Neural cell (in vitro differentiated cells): Measurements from ENCODE around the gene IL1RAPL2. TPM values are rescaled to one million over a fixed set of nuclear protein-coding genes. Genes with fewer than 3 reads are reported as not detected.

Experiments used
- H2AFZ ChIP-seq: fragments of 200-600, 300-800 bp; sonication (generic), shearing (Covaris generic); 2 replicates; pipeline ENCODE4 v1.6.0; 2014; ENCODE audit warnings: low read depth, mild to moderate bottlenecking, antibody characterized with exemption, low read length, moderate library complexity
- H3F3A ChIP-seq: fragments of 200-600 bp; shearing (Covaris generic); 2 replicates; pipeline ENCODE4 v1.6.1; 2016; ENCODE audit warnings: mild to moderate bottlenecking, moderate library complexity, mixed read lengths, antibody characterized with exemption, low read length; ENCODE audit not compliant: insufficient read depth, poor library complexity, severe bottlenecking
- H3K27ac ChIP-seq: fragments of 200-600, 300-800 bp; sonication (generic), shearing (Covaris generic); 2 replicates; pipeline ENCODE4 v1.5.1; 2014; ENCODE audit warnings: mild to moderate bottlenecking, low read length, moderate library complexity
- H3K27me3 ChIP-seq: fragments of 300-800, 200-600 bp; sonication (generic), shearing (Covaris generic); 2 replicates; pipeline ENCODE4 v1.6.0; 2014; ENCODE audit warnings: mild to moderate bottlenecking, low read depth, low read length, moderate library complexity; ENCODE audit not compliant: insufficient read depth
- H3K36me3 ChIP-seq: fragments of 300-800, 200-600 bp; sonication (generic), shearing (Covaris generic); 2 replicates; pipeline ENCODE4 v1.5.1; 2014; ENCODE audit warnings: mild to moderate bottlenecking, antibody characterized with exemption, low read length, moderate library complexity; ENCODE audit not compliant: insufficient read depth
- H3K4me2 ChIP-seq: fragments of 300-800, 200-600 bp; sonication (generic), shearing (Covaris generic); 2 replicates; pipeline ENCODE4 v1.6.0; 2014; ENCODE audit warnings: mild to moderate bottlenecking, low read length
- H3K4me3 ChIP-seq: fragments of 300-800, 200-600 bp; sonication (generic), shearing (Covaris generic); 2 replicates; pipeline ENCODE4 v1.5.1; 2014; ENCODE audit warnings: mild to moderate bottlenecking, low read length, moderate library complexity
- H3K79me2 ChIP-seq: fragments of 200-600 bp; shearing (Covaris generic); replicated peaks from 2 replicates; pipeline ENCODE4 v1.6.0; 2014; ENCODE audit warnings: mild to moderate bottlenecking, low read length, moderate library complexity; ENCODE audit not compliant: insufficient read depth
- H3K9ac ChIP-seq: fragments of 300-800, 200-600 bp; sonication (generic), shearing (Covaris generic); 2 replicates; pipeline ENCODE4 v1.6.1; 2016; ENCODE audit warnings: mild to moderate bottlenecking, low read length, mixed read lengths
- H3K9me2 ChIP-seq: fragments of 200-600 bp; shearing (Covaris generic); 2 replicates; pipeline ENCODE4 v1.6.1; 2016; ENCODE audit warnings: mild to moderate bottlenecking, low read length, mixed read lengths; ENCODE audit not compliant: insufficient read depth
- H3K9me3 ChIP-seq: fragments of 200-600, 300-800 bp; sonication (generic), shearing (Covaris generic); 2 replicates; pipeline ENCODE4 v1.6.1; 2016; ENCODE audit warnings: mild to moderate bottlenecking, mixed run types, low read length, moderate library complexity, mixed read lengths
- H4K20me1 ChIP-seq: fragments of 200-600 bp; shearing (Covaris generic); 2 replicates; pipeline ENCODE4 v1.6.1; 2016; ENCODE audit warnings: mild to moderate bottlenecking, mixed run types; ENCODE audit not compliant: insufficient read depth
- CTCF ChIP-seq: fragments of 450-650 bp; IDR thresholded peaks from 2 replicates; pipeline ENCODE4 v1.5.1; 2014; ENCODE audit warnings: antibody characterized with exemption, mild to moderate bottlenecking, moderate library complexity; ENCODE audit not compliant: poor library complexity, severe bottlenecking
- EP300 ChIP-seq: fragments of 450-650 bp; conservative IDR thresholded peaks from 2 replicates; pipeline ENCODE4 v1.6.1; 2014; ENCODE audit warnings: antibody characterized with exemption, mild to moderate bottlenecking, moderate library complexity; ENCODE audit not compliant: poor library complexity, severe bottlenecking
- EZH2 ChIP-seq: fragments of 200-600, 300-800 bp; shearing (Covaris generic), sonication (generic); IDR thresholded peaks from 2 replicates; pipeline ENCODE4 v1.6.1; 2014; ENCODE audit warnings: antibody characterized with exemption, low read length, borderline replicate concordance, mild to moderate bottlenecking; ENCODE audit not compliant: insufficient read depth, poor library complexity, severe bottlenecking
- MXI1 ChIP-seq: fragments of 450-650 bp; conservative IDR thresholded peaks from 2 replicates; pipeline ENCODE4 v1.6.1; 2014; ENCODE audit warnings: antibody characterized with exemption, mild to moderate bottlenecking; ENCODE audit not compliant: poor library complexity, severe bottlenecking
- POLR2AphosphoS5 ChIP-seq: IDR thresholded peaks from 2 replicates; pipeline ENCODE4 v1.6.1; 2012
- RAD21 ChIP-seq: fragments of 450-650 bp; conservative IDR thresholded peaks from 2 replicates; pipeline ENCODE4 v1.6.1; 2014; ENCODE audit warnings: antibody characterized with exemption, mild to moderate bottlenecking, moderate library complexity
- REST ChIP-seq: IDR thresholded peaks from 2 replicates; pipeline ENCODE4 v1.6.1; 2012; ENCODE audit warnings: borderline replicate concordance
- SMC3 ChIP-seq: fragments of 450-650 bp; conservative IDR thresholded peaks from 2 replicates; pipeline ENCODE4 v1.6.1; 2014; ENCODE audit warnings: antibody characterized with exemption, mild to moderate bottlenecking, moderate library complexity; ENCODE audit not compliant: poor library complexity
- TAF1 ChIP-seq: IDR thresholded peaks from 2 replicates; pipeline ENCODE4 v1.6.1; 2012; ENCODE audit warnings: low read depth
- polyA plus RNA-seq: library from polyadenylated mRNA; depleted of rRNA; stranded (reverse); fragments of >200 nt; gene quantifications from 2 replicates; pipeline ENCODE4 v1.2.3, GENCODE V29; 2014

The IL1RAPL2 gene
- polyA plus RNA-seq, 1 donor from 2014 or later, result not detected

- no peaks in the 10 kb centered on the region for H3K36me3 ChIP-seq
- H3K27me3 ChIP-seq, result no peaks in the 10 kb centered on the region
- no peaks in the 10 kb centered on the region for H3F3A ChIP-seq
- H4K20me1 ChIP-seq, result no peaks in the 10 kb centered on the region
- H3K79me2 ChIP-seq, result no peaks in the 10 kb centered on the region
- H3K4me3 ChIP-seq, result no peak overlapping the region
- no peaks in the 10 kb centered on the region for H3K9me2 ChIP-seq
- no peak overlapping the region for H3K27ac ChIP-seq
- H3K9ac ChIP-seq, result no peak overlapping the region
- no peak overlapping the region for H3K4me2 ChIP-seq
- TF ChIP-seq CTCF (no peak), MXI1 (no peak), TAF1 (no peak), EP300 (no peak), POLR2AphosphoS5 (no peak), REST (no peak), SMC3 (no peak), EZH2 (no peak), RAD21 (no peak)
- H3K9me3 ChIP-seq, result no peaks in the 10 kb centered on the region
- no peak overlapping the region for H2AFZ ChIP-seq
These were observed 1084.6 kb downstream of the IL1RAPL2 start for GRCh38 chrX:105650577-105650976.

GRCh38 chrX:105650986-105651385 is 1085.0 kb downstream of the IL1RAPL2 start:
- TF ChIP-seq SMC3 (no peak), EZH2 (no peak), REST (no peak), EP300 (no peak), MXI1 (no peak), CTCF (no peak), RAD21 (no peak), POLR2AphosphoS5 (no peak), TAF1 (no peak)
- Histone ChIP-seq H3K27me3 (no peaks in the 10 kb centered on the region), H3K9me3 (no peaks in the 10 kb centered on the region), H3K36me3 (no peaks in the 10 kb centered on the region), H4K20me1 (no peaks in the 10 kb centered on the region), H3K27ac (no peak overlapping the region), H3K4me3 (no peak overlapping the region), H3F3A (no peaks in the 10 kb centered on the region), H3K79me2 (no peaks in the 10 kb centered on the region), H2AFZ (no peak overlapping the region), H3K9me2 (no peaks in the 10 kb centered on the region), H3K4me2 (no peak overlapping the region), H3K9ac (no peak overlapping the region)
